ENCODE measurements around the gene SSTR3. TPM values are rescaled to one million over a fixed set of nuclear protein-coding genes. Genes with fewer than 3 reads are reported as not detected.

The SSTR3 gene
- total RNA-seq, 1 donor from 2014 or later = 0.09 TPM

DNA sequence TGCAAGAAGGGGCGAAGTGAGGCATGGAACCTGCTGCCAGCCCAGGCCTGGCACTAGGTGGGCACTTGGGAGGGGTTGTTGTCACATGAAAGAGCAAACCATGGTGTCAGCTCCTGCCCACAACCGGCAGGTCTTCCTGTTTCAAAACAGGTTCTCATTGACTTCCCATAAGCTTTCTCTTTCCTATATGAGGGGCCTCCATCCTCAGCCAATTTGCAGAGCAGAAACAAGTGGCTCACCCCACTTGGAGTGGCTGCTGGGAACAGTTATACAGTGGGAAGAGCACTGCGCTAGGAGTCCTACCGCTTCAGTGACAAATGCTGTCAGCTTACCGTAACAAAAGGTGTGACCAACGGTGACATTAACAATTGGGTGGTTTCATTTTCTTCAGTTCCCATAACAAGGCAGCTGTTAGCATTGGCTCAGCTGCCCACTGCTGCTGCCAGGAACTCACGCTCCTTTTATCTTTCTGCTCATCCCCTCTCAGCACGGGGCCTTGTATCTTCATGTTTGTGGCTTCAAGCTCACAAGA lies 10.2 kb upstream of the SSTR3 start:
- no peaks in the 10 kb centered on the region for H3K36me3 Mint-ChIP-seq (ENCODE audit: low read depth)
- DNase-seq (ENCODE audit: low read depth, low spot score) = no peak
- no peak overlapping the region for H3K27ac Mint-ChIP-seq (ENCODE audit: unreplicated experiment)
- TF ChIP-seq, protein P1, sequence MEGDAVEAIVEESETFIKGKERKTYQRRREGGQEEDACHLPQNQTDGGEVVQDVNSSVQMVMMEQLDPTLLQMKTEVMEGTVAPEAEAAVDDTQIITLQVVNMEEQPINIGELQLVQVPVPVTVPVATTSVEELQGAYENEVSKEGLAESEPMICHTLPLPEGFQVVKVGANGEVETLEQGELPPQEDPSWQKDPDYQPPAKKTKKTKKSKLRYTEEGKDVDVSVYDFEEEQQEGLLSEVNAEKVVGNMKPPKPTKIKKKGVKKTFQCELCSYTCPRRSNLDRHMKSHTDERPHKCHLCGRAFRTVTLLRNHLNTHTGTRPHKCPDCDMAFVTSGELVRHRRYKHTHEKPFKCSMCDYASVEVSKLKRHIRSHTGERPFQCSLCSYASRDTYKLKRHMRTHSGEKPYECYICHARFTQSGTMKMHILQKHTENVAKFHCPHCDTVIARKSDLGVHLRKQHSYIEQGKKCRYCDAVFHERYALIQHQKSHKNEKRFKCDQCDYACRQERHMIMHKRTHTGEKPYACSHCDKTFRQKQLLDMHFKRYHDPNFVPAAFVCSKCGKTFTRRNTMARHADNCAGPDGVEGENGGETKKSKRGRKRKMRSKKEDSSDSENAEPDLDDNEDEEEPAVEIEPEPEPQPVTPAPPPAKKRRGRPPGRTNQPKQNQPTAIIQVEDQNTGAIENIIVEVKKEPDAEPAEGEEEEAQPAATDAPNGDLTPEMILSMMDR (conservative IDR thresholded peaks at IDR 0.05) = no peak
- peaks cover 24% of the 10 kb centered on the region for H3K27me3 Mint-ChIP-seq (ENCODE audit: low read depth)
- H3K4me3 Mint-ChIP-seq = no peak overlapping the region
- H3K9me3 Mint-ChIP-seq = no peaks in the 10 kb centered on the region
- H3K4me1 Mint-ChIP-seq = no peaks in the 10 kb centered on the region

DNA sequence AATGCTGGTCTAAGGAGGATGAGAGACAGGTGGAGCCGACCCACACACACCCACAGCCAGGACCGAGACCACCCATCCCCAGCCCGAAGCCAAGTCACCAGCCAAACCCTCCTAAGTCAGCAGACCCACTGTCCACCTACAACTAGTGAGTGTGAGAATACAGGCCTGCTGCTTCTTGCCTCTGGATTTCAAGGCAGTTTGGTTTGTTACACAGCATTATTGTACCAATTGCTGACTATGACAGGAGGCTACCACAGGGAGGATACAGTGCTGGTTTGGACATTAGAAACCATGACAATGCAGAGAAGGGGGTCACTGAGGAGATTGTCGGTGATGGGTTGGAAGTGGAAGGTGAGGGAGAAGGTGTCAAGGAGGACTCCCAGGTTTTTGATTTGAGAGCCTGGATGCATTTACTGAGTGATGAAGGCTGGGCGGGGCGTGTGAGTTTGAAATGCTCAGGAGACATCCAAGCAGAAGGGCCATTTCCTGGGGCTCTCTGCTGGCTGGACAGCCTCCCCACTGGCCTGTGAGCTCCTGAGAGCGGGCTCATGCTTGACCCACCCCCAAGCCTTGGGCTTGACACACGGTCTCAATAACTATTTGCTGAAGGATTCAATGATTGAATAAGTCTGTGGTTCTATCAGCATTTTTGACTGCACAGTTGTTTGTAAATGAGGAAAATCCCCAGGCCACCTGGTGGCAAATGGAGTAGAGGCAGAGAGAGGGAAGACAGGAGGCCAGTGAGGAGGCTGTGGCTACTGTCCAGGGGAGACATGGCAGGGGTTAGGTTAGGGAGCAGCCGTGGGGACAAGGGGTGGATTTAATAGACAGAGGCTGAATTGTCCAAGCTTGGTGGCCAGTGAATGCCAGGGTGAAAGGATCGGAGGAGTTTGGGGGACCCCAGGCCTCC lies 9.4 kb upstream of the SSTR3 start:
- Mint-ChIP-seq H3K4me3 (no peak overlapping the region), H3K36me3 (ENCODE audit: low read depth) (no peaks in the 10 kb centered on the region), H3K9me3 (no peaks in the 10 kb centered on the region), H3K27me3 (ENCODE audit: low read depth) (peaks cover 24% of the 10 kb centered on the region), H3K27ac (ENCODE audit: unreplicated experiment) (peak overlapping the region; percentile 87), H3K4me1 (no peaks in the 10 kb centered on the region)
- TF ChIP-seq, protein P1 (conservative IDR thresholded peaks at IDR 0.05) = no peak
- DNase-seq (ENCODE audit: low read depth, low spot score) = no peak

DNA sequence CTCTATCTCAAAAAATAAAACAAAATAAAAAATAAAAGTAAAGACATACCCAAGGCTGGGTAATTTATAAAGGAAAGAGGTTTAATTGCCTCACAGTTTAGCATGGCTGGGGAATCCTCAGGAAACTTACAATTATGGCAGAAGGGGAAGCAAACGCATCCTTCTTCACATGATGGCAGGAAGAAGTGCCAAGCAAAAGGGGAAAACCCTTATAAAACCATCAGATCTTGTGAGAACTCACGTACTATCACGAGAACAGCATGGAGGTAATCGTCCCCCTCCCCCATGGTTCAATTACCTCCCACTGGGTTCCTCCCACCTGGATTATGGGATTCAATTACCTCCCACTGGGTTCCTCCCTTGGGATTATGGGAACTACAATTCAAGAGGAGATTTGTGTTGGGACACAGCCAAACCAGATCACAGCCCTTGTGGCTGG lies 8.3 kb upstream of the SSTR3 start:
- Mint-ChIP-seq H3K4me1 (no peaks in the 10 kb centered on the region), H3K27ac (ENCODE audit: unreplicated experiment) (no peak overlapping the region), H3K9me3 (no peaks in the 10 kb centered on the region), H3K4me3 (no peak overlapping the region), H3K27me3 (ENCODE audit: low read depth) (peaks cover 21% of the 10 kb centered on the region), H3K36me3 (ENCODE audit: low read depth) (no peaks in the 10 kb centered on the region)
- TF ChIP-seq, protein P1 (conservative IDR thresholded peaks at IDR 0.05) = no peak
- no peak for DNase-seq (ENCODE audit: low read depth, low spot score)

DNA sequence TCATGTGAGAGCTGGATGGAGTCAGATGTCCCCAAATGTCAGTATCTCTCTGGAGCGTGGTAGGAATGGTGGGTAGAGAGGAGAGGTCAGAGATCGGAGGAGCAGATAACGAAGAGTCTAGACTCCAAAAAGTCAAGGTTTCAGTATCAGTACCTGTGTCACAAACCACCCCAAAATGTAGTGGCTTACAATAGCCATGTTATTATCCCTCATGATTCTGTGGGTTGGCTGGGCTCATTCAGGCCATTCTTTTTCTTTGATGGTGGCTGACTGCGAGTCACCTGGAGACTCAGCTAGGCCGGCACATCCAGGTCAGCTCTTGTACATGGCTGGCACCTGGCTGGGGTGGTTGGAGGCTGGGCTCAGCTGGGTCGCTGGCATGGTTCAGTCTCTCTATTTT lies 7.3 kb upstream of the SSTR3 start:
- no peak for DNase-seq (ENCODE audit: low read depth, low spot score)
- TF ChIP-seq, protein P1 (conservative IDR thresholded peaks at IDR 0.05) = no peak
- no peaks in the 10 kb centered on the region for H3K9me3 Mint-ChIP-seq
- H3K27ac Mint-ChIP-seq (ENCODE audit: unreplicated experiment) = no peak overlapping the region
- H3K36me3 Mint-ChIP-seq (ENCODE audit: low read depth) = no peaks in the 10 kb centered on the region
- no peaks in the 10 kb centered on the region for H3K4me1 Mint-ChIP-seq
- peaks cover 13% of the 10 kb centered on the region for H3K27me3 Mint-ChIP-seq (ENCODE audit: low read depth)
- no peak overlapping the region for H3K4me3 Mint-ChIP-seq

DNA sequence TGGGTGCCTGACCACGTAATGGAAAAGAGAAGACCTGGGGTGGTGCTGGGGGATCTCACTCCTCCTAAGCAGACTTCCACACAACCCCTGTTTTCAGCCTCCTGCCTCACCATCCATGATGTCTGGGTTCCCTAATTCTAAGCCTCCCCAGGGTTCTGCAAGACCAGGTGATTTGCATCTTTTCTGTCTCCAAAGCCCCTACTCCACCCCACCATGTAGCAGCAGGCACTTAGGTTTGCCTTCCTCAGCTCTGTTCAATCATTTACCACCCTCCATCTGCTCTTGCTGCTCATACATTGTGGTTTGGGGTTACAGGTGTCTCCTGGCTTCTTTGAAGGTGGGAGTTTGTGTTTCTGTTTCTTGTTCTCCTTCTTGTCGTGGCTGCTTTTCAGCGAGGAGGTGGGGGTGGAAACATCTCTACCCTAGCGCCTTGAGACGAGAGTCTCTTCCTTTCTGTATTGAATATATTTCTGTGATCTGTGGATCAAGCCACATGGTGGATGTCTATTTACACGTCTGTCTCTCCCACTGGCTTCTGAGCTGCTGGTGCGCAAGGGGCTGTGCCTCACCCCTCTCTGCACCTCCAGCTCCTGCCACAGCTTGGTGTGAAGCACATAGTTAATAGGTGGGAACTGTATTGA lies 6.6 kb upstream of the SSTR3 start:
- Mint-ChIP-seq H3K36me3 (ENCODE audit: low read depth) (no peaks in the 10 kb centered on the region), H3K4me1 (no peaks in the 10 kb centered on the region), H3K4me3 (no peak overlapping the region), H3K27ac (ENCODE audit: unreplicated experiment) (no peak overlapping the region), H3K27me3 (ENCODE audit: low read depth) (peaks cover 9% of the 10 kb centered on the region), H3K9me3 (no peaks in the 10 kb centered on the region)
- no peak for DNase-seq (ENCODE audit: low read depth, low spot score)
- TF ChIP-seq, protein P1 (conservative IDR thresholded peaks at IDR 0.05) = no peak

Data from neural crest cell (in vitro differentiated cells).